Right ventricle myocardium inferior (tissue), 1 donor: ENCODE measurements around the gene GSC2. TPM values are rescaled to one million over a fixed set of nuclear protein-coding genes. Genes with fewer than 3 reads are reported as not detected.

Source experiments
- ATAC-seq: fragments of 200-7000 bp; cut with Tn5 transposase; one replicate; pipeline ENCODE4 v1.9.1; 2020; ENCODE audit warnings: mild to moderate bottlenecking, moderate library complexity
- DNase-seq: peaks from one replicate; pipeline ENCODE4 v3.0.0; 2021; ENCODE audit errors: missing footprints
- intact Hi-C: fragments of 100-400 bp; cut with DNase I; formaldehyde crosslinking; loops from one replicate; pipeline ENCODE4 v1.11.0; 2022
- long read RNA-seq: library from polyadenylated mRNA; unstranded; transcript quantifications from one replicate; pipeline ENCODE4 v2.0.0, GENCODE V29; 2021
- total RNA-seq: library from RNA; stranded (reverse); fragmentation: NEBNext Ultra II Directional; extraction: Animal tissue kit (Norgen Biotek cat#: 25700); gene quantifications from one replicate; pipeline ENCODE4 v1.2.1, GENCODE V29; 2021
- donor health status: DM: no; HTN: yes; CAD: no; lungs with severe emphysema.

GSC2 gene, protein sequence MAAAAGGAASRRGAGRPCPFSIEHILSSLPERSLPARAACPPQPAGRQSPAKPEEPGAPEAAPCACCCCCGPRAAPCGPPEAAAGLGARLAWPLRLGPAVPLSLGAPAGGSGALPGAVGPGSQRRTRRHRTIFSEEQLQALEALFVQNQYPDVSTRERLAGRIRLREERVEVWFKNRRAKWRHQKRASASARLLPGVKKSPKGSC
- not detected for total RNA-seq
- long read RNA-seq: 0 reads

DNA sequence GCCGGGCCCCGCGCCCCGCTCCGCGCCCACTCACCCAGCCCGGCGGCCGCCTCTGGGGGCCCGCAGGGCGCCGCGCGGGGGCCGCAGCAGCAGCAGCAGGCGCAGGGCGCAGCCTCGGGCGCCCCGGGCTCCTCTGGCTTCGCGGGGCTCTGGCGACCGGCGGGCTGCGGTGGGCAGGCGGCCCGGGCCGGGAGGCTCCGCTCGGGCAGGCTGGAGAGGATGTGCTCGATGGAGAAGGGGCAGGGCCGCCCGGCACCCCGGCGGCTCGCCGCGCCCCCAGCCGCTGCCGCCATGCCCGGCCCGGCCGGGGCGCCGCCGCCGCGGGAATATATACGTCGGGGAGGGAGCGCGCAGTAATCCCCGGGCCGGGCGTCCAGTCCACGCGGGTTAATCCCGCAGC is at the start of gene GSC2:
Gene GSC2, minus strand, starts transcription at position 302 of the 400 bp plus-strand sequence. Its CDS starts 9 bp downstream, at position 293.
- intact Hi-C loops: loop anchor here (10.0 kb wide), 1 partner anchor 285 kb away; the partner anchor contains the start of genes HIRA and MRPL40
- ATAC-seq: no peak
- DNase-seq: peak; percentile 61

GRCh38 chr22:19199479-19199878 is 49.4 kb upstream of the GSC2 start:
- intact Hi-C loops: no loop called here
- ATAC-seq (no peak), DNase-seq (no peak)

DNA sequence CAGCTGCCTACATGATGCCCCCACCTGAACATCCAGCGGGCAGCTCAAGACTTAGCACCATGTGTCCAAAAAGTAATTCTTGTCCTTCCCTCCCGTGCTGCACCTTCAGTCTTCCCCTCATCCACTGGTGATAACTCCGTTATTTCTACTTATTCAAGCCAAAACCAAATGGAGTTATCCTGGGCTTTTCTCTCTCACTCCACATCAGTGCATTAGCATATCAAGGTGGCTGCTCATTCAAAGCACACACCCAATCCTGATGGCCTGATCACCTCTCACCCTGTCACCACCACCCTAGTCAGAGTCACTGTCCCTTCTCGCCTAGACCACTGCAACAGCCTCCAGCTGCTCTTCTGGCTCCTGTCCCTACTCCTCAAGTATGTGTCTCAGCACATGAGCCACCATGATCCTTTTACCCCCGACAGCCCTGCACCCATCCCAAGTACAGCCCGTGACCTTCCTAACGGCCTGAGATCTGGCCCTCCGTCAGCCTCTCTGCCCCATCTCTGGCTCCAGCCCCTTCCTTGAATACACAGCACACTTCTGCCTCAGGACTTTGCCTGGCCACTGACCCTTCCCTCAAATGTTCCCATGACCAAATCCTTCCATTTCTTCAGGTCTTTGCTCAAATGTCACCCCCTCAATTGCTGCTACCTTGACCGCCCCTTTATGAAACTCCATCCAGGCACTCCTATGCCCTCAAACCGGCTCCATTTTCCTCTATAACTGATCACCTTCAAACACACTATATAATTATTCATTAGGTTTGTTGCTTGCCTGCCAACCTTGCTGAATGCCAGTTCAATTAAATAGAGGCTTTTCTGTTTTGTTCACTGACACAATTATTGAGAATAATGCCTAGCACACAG is 48.1 kb upstream of the GSC2 start:
- intact Hi-C loops: no loop called here
- no peak for ATAC-seq
- DNase-seq: no peak

DNA sequence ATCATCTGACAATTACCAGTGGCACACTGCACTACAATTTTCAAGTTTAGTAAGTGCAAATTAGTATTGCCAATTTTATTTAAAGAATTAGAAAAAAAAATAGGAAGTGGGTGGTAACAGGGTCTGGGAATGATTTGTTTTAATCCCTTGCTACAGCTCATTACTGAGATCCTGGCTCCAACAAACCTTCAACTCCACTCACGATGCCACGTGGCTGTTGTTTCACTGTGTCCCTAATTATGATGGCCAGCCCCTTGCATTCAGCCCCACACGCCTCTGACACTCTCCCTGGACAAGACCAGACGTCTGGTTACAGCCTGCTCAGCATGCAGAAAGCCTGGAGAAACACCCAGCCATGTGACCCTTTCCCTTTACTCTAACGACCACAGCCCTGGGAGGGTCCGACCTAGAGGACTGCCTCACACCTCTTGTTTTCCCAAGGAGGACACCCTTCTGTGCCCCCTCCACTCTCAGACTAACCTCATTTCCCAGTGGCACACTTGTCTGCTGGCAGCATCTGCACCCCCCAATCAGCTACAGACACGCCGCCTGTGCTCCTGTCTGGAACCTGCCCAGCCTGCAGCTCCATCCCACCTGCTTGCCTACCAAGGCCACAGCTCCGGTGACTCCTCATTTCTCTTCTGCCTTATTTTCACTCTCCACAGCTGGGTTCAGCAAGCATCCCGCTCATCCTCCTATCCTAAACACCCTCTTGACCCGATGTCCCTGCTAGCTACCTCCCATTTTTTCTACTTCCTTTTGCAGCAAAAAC is 46.9 kb upstream of the GSC2 start:
- no peak for DNase-seq
- ATAC-seq: no peak
- intact Hi-C loops: no loop called here

GRCh38 chr22:19195796-19196731 is 46.0 kb upstream of the GSC2 start:
- DNase-seq (no peak), ATAC-seq (no peak)
- intact Hi-C loops: no loop called here

- DNase-seq (no peak), ATAC-seq (no peak)
- intact Hi-C loops: no loop called here
Observed at GRCh38 chr22:19194766-19195536, 44.9 kb upstream of the GSC2 start.

DNA sequence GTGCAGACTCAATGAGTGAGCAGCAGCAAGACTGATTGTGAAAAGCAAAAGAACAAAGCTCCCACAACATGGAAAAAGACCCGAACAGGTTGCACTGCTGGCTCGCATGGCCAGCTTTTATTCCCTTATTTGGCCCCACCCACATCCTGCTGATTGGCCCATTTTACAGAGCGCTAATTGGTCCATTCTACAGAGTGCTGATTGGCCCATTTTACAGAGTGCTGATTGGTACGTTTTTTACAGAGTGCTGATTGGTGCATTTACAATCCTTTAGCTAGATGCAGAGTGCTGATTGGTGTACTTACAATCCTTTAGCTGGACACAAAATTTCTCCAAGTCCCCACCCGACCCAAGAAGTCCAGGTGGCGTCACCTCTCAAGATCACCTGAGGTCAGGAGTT is 43.8 kb upstream of the GSC2 start:
- no peak for ATAC-seq
- intact Hi-C loops: no loop called here
- no peak for DNase-seq

- intact Hi-C loops: no loop called here
Observed at GRCh38 chr22:19187716-19188563, 37.8 kb upstream of the GSC2 start.

DNA sequence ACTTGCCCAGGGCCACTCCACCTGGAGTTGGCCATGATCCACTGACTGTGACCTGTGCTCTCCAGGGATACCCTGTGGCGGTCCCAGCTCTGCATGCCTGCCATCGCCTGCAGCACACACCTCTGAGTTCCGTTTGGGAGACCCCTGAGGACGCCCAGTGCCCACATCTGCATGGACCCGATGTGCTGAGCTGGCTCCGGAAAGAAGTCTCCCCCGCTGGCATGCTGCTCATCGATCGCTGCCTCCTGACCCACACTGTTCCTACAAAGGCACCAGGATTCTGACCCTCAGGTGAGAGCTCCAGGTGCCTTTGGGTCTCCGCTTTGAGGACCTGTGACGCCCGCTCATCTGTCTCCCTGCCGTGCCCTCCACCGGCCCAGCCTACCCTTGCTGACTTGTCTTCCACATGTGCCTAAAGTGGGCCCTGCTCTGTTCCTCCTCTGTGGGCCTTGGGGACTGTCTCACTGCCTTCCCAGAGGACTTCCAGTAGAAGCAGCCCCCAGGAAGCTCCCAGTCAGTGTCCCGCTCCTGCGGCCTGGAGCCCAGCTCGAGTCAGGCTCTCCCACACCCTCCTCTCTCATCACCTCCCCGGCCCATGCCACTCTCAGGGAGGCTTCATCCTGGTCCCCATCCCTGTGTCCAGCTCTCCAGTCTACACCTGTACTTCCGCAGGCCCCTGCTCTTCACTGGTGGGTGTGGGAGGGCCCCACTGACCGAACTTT is 34.3 kb upstream of the GSC2 start:
- intact Hi-C loops: no loop called here
- ATAC-seq: no peak
- no peak for DNase-seq

More at GRCh38 chr22:19187716-19188563, 37.8 kb upstream of the GSC2 start:
- DNase-seq (no peak), ATAC-seq (no peak)

- DNase-seq (no peak), ATAC-seq (no peak)
- intact Hi-C loops: no loop called here
Observed at GRCh38 chr22:19183216-19183615, 33.1 kb upstream of the GSC2 start.

- no peak for DNase-seq
- no peak for ATAC-seq
- intact Hi-C loops: no loop called here
Observed at GRCh38 chr22:19182472-19183157, 32.5 kb upstream of the GSC2 start.

- DNase-seq (no peak), ATAC-seq (no peak)
- intact Hi-C loops: no loop called here
Observed at GRCh38 chr22:19181786-19182471, 31.8 kb upstream of the GSC2 start.

DNA sequence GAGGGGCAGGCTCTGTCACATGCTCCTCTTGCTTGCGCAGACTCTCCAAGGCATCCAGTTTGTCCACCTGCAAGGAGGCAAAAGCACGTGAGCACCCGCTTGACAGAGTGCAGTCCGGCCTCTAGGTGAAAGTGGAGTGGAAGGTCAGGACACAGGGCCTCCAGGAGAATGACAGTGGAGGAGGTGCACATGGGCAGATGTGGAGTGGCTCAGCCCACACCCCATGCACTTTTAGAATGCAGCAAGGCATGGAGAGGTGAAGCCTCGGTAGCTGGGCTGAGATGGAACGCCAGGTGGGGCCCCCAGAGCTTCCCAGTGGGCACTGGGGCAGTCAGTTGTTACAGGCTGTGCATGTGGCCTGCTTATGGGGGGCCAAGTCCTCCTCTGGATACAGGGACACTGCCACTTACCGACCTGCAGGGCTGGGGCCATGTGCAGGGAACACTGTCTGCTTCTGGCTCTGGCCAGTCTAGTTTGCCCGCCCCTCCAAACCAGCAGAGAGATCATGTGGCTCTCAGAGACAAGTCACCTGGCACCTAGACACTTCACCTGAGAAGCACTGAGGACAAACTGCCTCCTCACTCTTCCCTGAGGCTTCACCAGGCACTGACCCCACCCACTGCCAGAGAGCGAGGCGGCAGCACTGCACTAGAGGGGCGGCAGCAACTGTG is 30.8 kb upstream of the GSC2 start:
- intact Hi-C loops: no loop called here
- DNase-seq (no peak), ATAC-seq (no peak)

DNA sequence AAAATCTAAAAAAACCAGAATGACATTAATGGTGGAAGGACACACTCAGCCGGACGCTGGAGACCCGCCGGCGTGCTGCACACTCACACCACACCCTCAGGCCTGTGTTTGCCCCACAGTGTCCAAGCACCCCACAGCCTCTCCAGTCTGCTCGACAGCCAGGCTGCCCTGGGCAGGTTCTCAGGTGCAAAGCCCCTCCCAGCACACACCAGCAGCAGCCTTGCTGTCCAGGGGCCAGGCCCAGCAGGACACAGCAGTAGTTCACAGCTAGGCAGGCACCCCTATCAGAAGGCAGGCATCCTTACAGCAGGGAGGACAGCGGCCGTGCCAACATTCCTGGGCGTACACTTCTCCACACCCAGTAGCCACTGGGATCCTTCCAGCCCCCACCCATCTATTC is 30.1 kb upstream of the GSC2 start:
- ATAC-seq (no peak), DNase-seq (no peak)
- intact Hi-C loops: no loop called here
